K562 (cell line): ENCODE results near the gene USP46. TPM values are rescaled to one million over a fixed set of nuclear protein-coding genes. Genes with fewer than 3 reads are reported as not detected.

ENCODE experiments used
- ATAC-seq: fragments of 200-7000 bp; cut with Tn5 transposase; 3 replicates; pipeline ENCODE4 v1.9.1; 2020; ENCODE audit warnings: moderate library complexity
- BruUV-seq: library from RNA; stranded (reverse); fragments of 400-500 nt; replicated peaks from 2 replicates; lab custom pipeline; 2021; lab: Mats Ljungman, UMichigan
- CTCF ChIA-PET: fragments of 300-600 bp; formaldehyde crosslinking; extraction: SDS; loops from one replicate; lab custom pipeline; 2021; ENCODE audit warnings: low intra/inter-chr PET ratio; lab: Yijun Ruan, JAX
- POLR2A ChIA-PET: fragments of 300-600, 350-650 bp; sonication (Branson Sonifier 250); formaldehyde crosslinking; extraction: SDS; loops from one replicate; lab custom pipeline; 2021; ENCODE audit warnings: antibody characterized with exemption, inconsistent platforms; lab: Yijun Ruan, JAX
- DNase-seq, 4 experiments: peaks; one replicate each; pipeline versions ENCODE4 v3.0.0 to v3.0.0-alpha.2; 2011 to 2018; ENCODE audit warnings: low spot score in 3 of 4, mixed read lengths in 3 of 4; ENCODE audit errors: extremely low read depth in 1 of 4
- FAIRE-seq: peaks from 2 replicates; lab custom pipeline; 2011; peaks lifted over from hg19 to GRCh38; lab: Jason Lieb, UNC
- H2AFZ ChIP-seq: 2 replicates; pipeline ENCODE4 v1.6.0; 2011; ENCODE audit warnings: low read depth, low read length, control low read depth, inconsistent platforms
- H3K27ac ChIP-seq: fragments of 200-600 bp; 3 replicates; pipeline ENCODE4 v1.8.0; 2011; ENCODE audit warnings: low read depth, mild to moderate bottlenecking, control low read depth, inconsistent platforms, low read length, moderate library complexity, mixed read lengths; ENCODE audit errors: extremely low read depth
- H3K27me3 ChIP-seq, 2 experiments: fragments of 300-600 bp in 1 of 2; 2 replicates in 1 of 2; 3 replicates in 1 of 2; pipeline versions ENCODE4 v1.6.0 to v1.8.0; 2011; ENCODE audit warnings: inconsistent platforms in 2 of 2, low read length in 2 of 2, mild to moderate bottlenecking in 1 of 2, mixed read lengths in 1 of 2, moderate library complexity in 1 of 2; ENCODE audit not compliant: control insufficient read depth in 2 of 2, insufficient read depth in 2 of 2
- H3K36me3 ChIP-seq: fragments of 300-600 bp; 3 replicates; pipeline ENCODE4 v1.8.0; 2011; ENCODE audit warnings: mild to moderate bottlenecking, low read length, inconsistent platforms; ENCODE audit not compliant: control insufficient read depth, insufficient read depth
- H3K4me1 ChIP-seq, 2 experiments: fragments of 200-600 bp in 1 of 2; replicated peaks in 1 of 2; 2 replicates in 1 of 2; 3 replicates in 1 of 2; pipeline versions ENCODE4 v1.5.1 to v1.8.0; 2011; ENCODE audit warnings: inconsistent platforms in 2 of 2, low read length in 2 of 2, mild to moderate bottlenecking in 1 of 2, mixed read lengths in 1 of 2, moderate library complexity in 1 of 2; ENCODE audit not compliant: control insufficient read depth in 2 of 2, insufficient read depth in 2 of 2
- H3K4me2 ChIP-seq: 2 replicates; pipeline ENCODE4 v1.6.1; 2011; ENCODE audit warnings: low read length, control low read depth, inconsistent platforms, mixed read lengths; ENCODE audit not compliant: insufficient read depth
- H3K4me3 ChIP-seq: fragments of 200-600 bp; sonication (generic), shearing (Covaris generic); 2 replicates; pipeline ENCODE4 v1.5.1; 2016; ENCODE audit warnings: control low read depth, inconsistent platforms
- H3K79me2 ChIP-seq: fragments of 200-600 bp; 3 replicates; pipeline ENCODE4 v1.8.0; 2011; ENCODE audit warnings: low read length, inconsistent platforms; ENCODE audit not compliant: control insufficient read depth, insufficient read depth
- H3K9ac ChIP-seq, 2 experiments: 2 replicates each; pipeline versions ENCODE4 v1.6.0 to v1.6.1; 2011; ENCODE audit warnings: low read depth in 2 of 2, low read length in 2 of 2, control low read depth in 1 of 2, inconsistent platforms in 1 of 2, mild to moderate bottlenecking in 1 of 2, mixed read lengths in 1 of 2; ENCODE audit not compliant: insufficient read depth in 1 of 2
- H3K9me1 ChIP-seq: one replicate; pipeline ENCODE4 v1.6.0; 2011; ENCODE audit warnings: inconsistent platforms, mild to moderate bottlenecking, low read length, moderate library complexity; ENCODE audit not compliant: control insufficient read depth, insufficient read depth
- H3K9me3 ChIP-seq: replicated peaks from 2 replicates; pipeline ENCODE4 v1.5.1; 2011; ENCODE audit warnings: low read depth, low read length, inconsistent platforms; ENCODE audit not compliant: control insufficient read depth, insufficient read depth
- H4K20me1 ChIP-seq: replicated peaks from 2 replicates; pipeline ENCODE4 v1.6.1; 2011; ENCODE audit warnings: low read length, inconsistent platforms, mixed read lengths; ENCODE audit not compliant: control insufficient read depth, insufficient read depth
- ETV1 ChIP-seq: fragments of 450-650 bp; conservative IDR thresholded peaks from 2 replicates; pipeline ENCODE4 v1.6.1; 2016; ENCODE audit warnings: missing genetic modification characterization, control low read depth, low read depth, missing compliant biosample characterization
- FOXP4 ChIP-seq: sonication (generic); formaldehyde crosslinking; IDR thresholded peaks from 2 replicates; pipeline ENCODE4 v1.8.0; 2022; ENCODE audit warnings: mild to moderate bottlenecking, missing genetic modification reagents, borderline replicate concordance
- HIVEP1 ChIP-seq: fragments of 250-450 bp; sonication (Bioruptor Pico); IDR thresholded peaks from 2 replicates; pipeline ENCODE4 v1.4.0; 2020; ENCODE audit warnings: mild to moderate bottlenecking
- LARP7 ChIP-seq: fragments of 450-650 bp; IDR thresholded peaks from 2 replicates; pipeline ENCODE4 v1.6.1; 2016
- NFXL1 ChIP-seq: fragments of 450-650 bp; formaldehyde crosslinking; IDR thresholded peaks from 2 replicates; pipeline ENCODE4 v1.4.0; 2021; ENCODE audit warnings: mild to moderate bottlenecking
- RCOR1 ChIP-seq, 2 experiments: IDR thresholded peaks; 2 replicates each; pipeline ENCODE4 v1.6.1; 2012; ENCODE audit warnings: low read depth in 2 of 2, low read length in 2 of 2, borderline replicate concordance in 1 of 2, improper control_type of control experiment in 1 of 2
- SMARCB1 ChIP-seq: IDR thresholded peaks from 2 replicates; pipeline ENCODE4 v1.6.1; 2011; ENCODE audit warnings: improper control_type of control experiment, low read depth; ENCODE audit not compliant: insufficient read length
- STAG1 ChIP-seq: sonication (generic); formaldehyde crosslinking; IDR thresholded peaks from 2 replicates; pipeline ENCODE4 v1.5.0; 2020; ENCODE audit warnings: missing genetic modification reagents, borderline replicate concordance
- USF2 ChIP-seq: sonication (generic); formaldehyde crosslinking; IDR thresholded peaks from 2 replicates; pipeline ENCODE4 v1.5.0; 2020; ENCODE audit warnings: missing genetic modification reagents
- ZMIZ1 ChIP-seq, 2 experiments: fragments of 150-350 bp in 1 of 2; IDR thresholded peaks; 2 replicates each; pipeline ENCODE4 v1.6.1; 2012 to 2016; ENCODE audit warnings: low read depth in 2 of 2, low read length in 2 of 2, mild to moderate bottlenecking in 1 of 2, moderate library complexity in 1 of 2
- ZNF41 ChIP-seq: fragments of 250-450 bp; sonication (Bioruptor Pico); conservative IDR thresholded peaks from 2 replicates; pipeline ENCODE4 v1.4.0; 2020; ENCODE audit warnings: mild to moderate bottlenecking
- ZNF449 ChIP-seq: fragments of 250-450 bp; sonication (Bioruptor Pico); IDR thresholded peaks from 2 replicates; pipeline ENCODE4 v1.8.0; 2022; ENCODE audit warnings: moderate library complexity, mild to moderate bottlenecking, inconsistent platforms
- ZNF717 ChIP-seq: fragments of 250-450 bp; sonication (Bioruptor Pico); IDR thresholded peaks from 2 replicates; pipeline ENCODE4 v1.5.0; 2021
- ZNF76 ChIP-seq: fragments of 250-450 bp; sonication (Bioruptor Pico); IDR thresholded peaks from 2 replicates; pipeline ENCODE4 v1.4.0; 2020; ENCODE audit warnings: mild to moderate bottlenecking, moderate library complexity, borderline replicate concordance
- WGBS: fragments of 100-300 bp; shearing (Covaris generic); methylation state at CpG from one replicate; pipeline ENCODE4 v1.1.6; 2016; ENCODE audit warnings: low coverage, mixed read lengths; ENCODE audit not compliant: insufficient coverage; ENCODE audit errors: missing lambda C conversion rate; 5-methylcytosine and 5-hydroxymethylcytosine counted together
- in situ Hi-C: fragments of 300-500 bp; cut with MboI; formaldehyde crosslinking; loops from 4 replicates; pipeline ENCODE4 v1.15.0; 2018; ENCODE audit warnings: inconsistent platforms, mixed read lengths
- intact Hi-C: fragments of 100-400 bp; cut with micrococcal nuclease; formaldehyde crosslinking; loops from 2 replicates; pipeline ENCODE4 v1.14.2; 2022
- polyA plus RNA-seq, 8 experiments: library from polyadenylated mRNA; depleted of rRNA in 4 of 8; stranded (reverse) in 5 of 8; unstranded in 3 of 8; fragments of >200 nt; fragmentation: Nextera tagmentation in 2 of 8; fragmentation: Illumina TruSeq in 1 of 8; extraction: Ambion mirVana in 2 of 8; extraction: Trizol in 1 of 8; gene quantifications; 2 replicates each; pipeline versions ENCODE4 v1.2.1 to v1.2.3, GENCODE V29; 2011 to 2014; ENCODE audit warnings: inconsistent platforms in 1 of 8, missing spikeins in 1 of 8
- total RNA-seq, 7 experiments: library from RNA; depleted of rRNA in 6 of 7; stranded (reverse); fragments of >200 nt in 6 of 7; fragmentation: Illumina TruSeq in 2 of 7; extraction: Trizol in 2 of 7; gene quantifications; 2 replicates each; pipeline versions ENCODE4 v1.2.1 to v1.2.3, GENCODE V29; 2011 to 2021; ENCODE audit warnings: low replicate concordance in 1 of 7

USP46 gene
- total and polyA plus RNA-seq, 9 of the 15 experiments (the other 6 are each of a cell fraction or from before 2014, with no cell fraction given) = 3.0 to 11.7 (median 8.4) TPM

GRCh38 chr4:52574036-52574435, 85.1 kb downstream of the USP46 start:
- no peak for FAIRE-seq
- H3K9ac ChIP-seq = no peak overlapping the region
- H4K20me1 ChIP-seq = no peaks in the 10 kb centered on the region
- no peak overlapping the region for H2AFZ ChIP-seq
- no peak overlapping the region for H3K4me3 ChIP-seq
- CTCF ChIA-PET = no interaction called here
- no peak for ATAC-seq
- H3K79me2 ChIP-seq = no peaks in the 10 kb centered on the region
- H3K9me3 ChIP-seq = no peaks in the 10 kb centered on the region
- H3K9me1 ChIP-seq = no peaks in the 10 kb centered on the region
- WGBS = 4% methylated on average over 5 of the region's 5 CpGs
- H3K36me3 ChIP-seq = no peaks in the 10 kb centered on the region
- no peak for DNase-seq
- POLR2A ChIA-PET = no interaction called here
- no peaks in the 10 kb centered on the region for H3K4me1 ChIP-seq
- H3K4me2 ChIP-seq = no peak overlapping the region
- H3K27ac ChIP-seq = no peak overlapping the region
- intact Hi-C loops (no loop called here), in situ Hi-C loops (no loop called here)
- BruUV-seq = no TSS peak
- no peaks in the 10 kb centered on the region for H3K27me3 ChIP-seq
- TF ChIP-seq FOXP4 (CRISPR knock-in tag) (no peak), HIVEP1 (no peak), ETV1 (tag) (no peak), USF2 (CRISPR knock-in tag) (no peak), STAG1 (CRISPR knock-in tag) (no peak), NFXL1 (CRISPR knock-in tag) (no peak), ZNF717 (CRISPR knock-in tag) (no peak), SMARCB1 (no peak), RCOR1 (IDR thresholded peaks at IDR 0.05; ENCODE audit: borderline replicate concordance in 1 of 2, low read depth in 2 of 2, low read length in 2 of 2) (no peak), ZNF76 (CRISPR knock-in tag) (no peak), ZNF41 (CRISPR knock-in tag) (no peak), LARP7 (no peak), ZMIZ1 (IDR thresholded peaks at IDR 0.05; ENCODE audit: low read depth in 2 of 2, low read length in 2 of 2) (no peak), ZNF449 (no peak)
